SU-DHL-6 (cell line): Measurements from ENCODE around the gene ARMH4.

Experiments
- EZH2phosphoT487 ChIP-seq: fragments of 200-600 bp; sonication (generic), shearing (Covaris generic); conservative IDR thresholded peaks from 2 replicates; pipeline ENCODE4 v1.6.1; 2018; ENCODE audit warnings: mild to moderate bottlenecking, antibody characterized with exemption, low read length, moderate library complexity, mixed read lengths
- TF ChIP-seq, protein P1 (sequence below): fragments of 200-600 bp; sonication (generic); IDR thresholded peaks from one replicate; pipeline ENCODE4 v1.5.1; 2017; ENCODE audit warnings: antibody characterized with exemption, mild to moderate bottlenecking, low read length, moderate library complexity; ENCODE audit not compliant: insufficient read depth, poor library complexity, severe bottlenecking

- TF ChIP-seq, protein P1, sequence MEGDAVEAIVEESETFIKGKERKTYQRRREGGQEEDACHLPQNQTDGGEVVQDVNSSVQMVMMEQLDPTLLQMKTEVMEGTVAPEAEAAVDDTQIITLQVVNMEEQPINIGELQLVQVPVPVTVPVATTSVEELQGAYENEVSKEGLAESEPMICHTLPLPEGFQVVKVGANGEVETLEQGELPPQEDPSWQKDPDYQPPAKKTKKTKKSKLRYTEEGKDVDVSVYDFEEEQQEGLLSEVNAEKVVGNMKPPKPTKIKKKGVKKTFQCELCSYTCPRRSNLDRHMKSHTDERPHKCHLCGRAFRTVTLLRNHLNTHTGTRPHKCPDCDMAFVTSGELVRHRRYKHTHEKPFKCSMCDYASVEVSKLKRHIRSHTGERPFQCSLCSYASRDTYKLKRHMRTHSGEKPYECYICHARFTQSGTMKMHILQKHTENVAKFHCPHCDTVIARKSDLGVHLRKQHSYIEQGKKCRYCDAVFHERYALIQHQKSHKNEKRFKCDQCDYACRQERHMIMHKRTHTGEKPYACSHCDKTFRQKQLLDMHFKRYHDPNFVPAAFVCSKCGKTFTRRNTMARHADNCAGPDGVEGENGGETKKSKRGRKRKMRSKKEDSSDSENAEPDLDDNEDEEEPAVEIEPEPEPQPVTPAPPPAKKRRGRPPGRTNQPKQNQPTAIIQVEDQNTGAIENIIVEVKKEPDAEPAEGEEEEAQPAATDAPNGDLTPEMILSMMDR, result no peak
- no peak for TF ChIP-seq EZH2phosphoT487
These were observed 19.1 kb upstream of the ARMH4 start for GRCh38 chr14:58171090-58171489.
